Measurements from ENCODE around the gene TFDP3. TPM values are rescaled to one million over a fixed set of nuclear protein-coding genes. Genes with fewer than 3 reads are reported as not detected.

Gene TFDP3
- total RNA-seq, 1 donor from 2014 or later, result not detected

DNA sequence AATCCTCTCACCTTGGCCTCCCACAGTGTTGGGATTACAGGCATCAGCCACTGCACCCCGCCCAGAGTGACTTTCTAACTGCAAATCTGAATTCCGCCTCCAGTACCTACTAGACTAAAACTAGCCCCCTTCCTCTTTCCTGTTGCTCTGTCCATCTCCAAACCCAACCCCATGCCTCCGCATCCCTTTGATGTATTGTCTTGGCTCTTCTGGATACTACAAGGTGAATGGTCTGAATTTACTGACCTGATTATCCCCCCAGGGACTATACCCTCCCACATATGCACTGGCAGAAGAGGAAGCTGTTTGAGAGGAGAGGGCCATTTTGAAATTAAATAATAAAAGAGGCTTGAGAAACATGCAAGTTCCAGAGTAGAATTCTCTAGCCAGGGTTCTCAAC lies 17.7 kb upstream of the TFDP3 start:
- Mint-ChIP-seq H3K27ac (no peak overlapping the region), H3K36me3 (no peaks in the 10 kb centered on the region), H3K27me3 (no peaks in the 10 kb centered on the region), H3K4me3 (no peak overlapping the region), H3K4me1 (ENCODE audit: unreplicated experiment) (peaks cover 13% of the 10 kb centered on the region), H3K9me3 (peaks cover 7% of the 10 kb centered on the region)
- TF ChIP-seq, protein P1, sequence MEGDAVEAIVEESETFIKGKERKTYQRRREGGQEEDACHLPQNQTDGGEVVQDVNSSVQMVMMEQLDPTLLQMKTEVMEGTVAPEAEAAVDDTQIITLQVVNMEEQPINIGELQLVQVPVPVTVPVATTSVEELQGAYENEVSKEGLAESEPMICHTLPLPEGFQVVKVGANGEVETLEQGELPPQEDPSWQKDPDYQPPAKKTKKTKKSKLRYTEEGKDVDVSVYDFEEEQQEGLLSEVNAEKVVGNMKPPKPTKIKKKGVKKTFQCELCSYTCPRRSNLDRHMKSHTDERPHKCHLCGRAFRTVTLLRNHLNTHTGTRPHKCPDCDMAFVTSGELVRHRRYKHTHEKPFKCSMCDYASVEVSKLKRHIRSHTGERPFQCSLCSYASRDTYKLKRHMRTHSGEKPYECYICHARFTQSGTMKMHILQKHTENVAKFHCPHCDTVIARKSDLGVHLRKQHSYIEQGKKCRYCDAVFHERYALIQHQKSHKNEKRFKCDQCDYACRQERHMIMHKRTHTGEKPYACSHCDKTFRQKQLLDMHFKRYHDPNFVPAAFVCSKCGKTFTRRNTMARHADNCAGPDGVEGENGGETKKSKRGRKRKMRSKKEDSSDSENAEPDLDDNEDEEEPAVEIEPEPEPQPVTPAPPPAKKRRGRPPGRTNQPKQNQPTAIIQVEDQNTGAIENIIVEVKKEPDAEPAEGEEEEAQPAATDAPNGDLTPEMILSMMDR (conservative IDR thresholded peaks at IDR 0.05), result no peak
- DNase-seq (ENCODE audit: extremely low spot score, unreplicated experiment), result no peak

DNA sequence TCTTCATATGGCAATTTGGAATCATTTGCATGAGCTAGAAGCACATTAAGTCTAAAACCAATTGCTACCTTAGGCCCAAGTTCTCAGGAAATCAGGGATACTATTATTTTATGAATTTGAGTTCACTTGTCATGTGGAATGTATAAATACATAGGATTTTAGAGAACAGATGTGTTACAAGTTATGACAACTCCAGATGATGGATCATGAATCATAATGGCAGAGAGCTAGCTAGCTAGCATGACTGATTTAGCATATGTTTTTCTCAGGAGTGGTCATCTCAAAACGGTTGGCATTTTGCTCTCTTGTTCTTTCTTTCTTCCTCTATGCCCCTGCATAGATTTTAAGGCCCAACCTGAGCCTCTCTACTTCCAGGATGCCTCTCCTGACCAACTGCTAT lies 14.2 kb upstream of the TFDP3 start:
- H3K4me1 Mint-ChIP-seq (ENCODE audit: unreplicated experiment), result peaks cover 7% of the 10 kb centered on the region
- H3K27me3 Mint-ChIP-seq, result no peaks in the 10 kb centered on the region
- H3K9me3 Mint-ChIP-seq, result no peaks in the 10 kb centered on the region
- H3K4me3 Mint-ChIP-seq, result no peak overlapping the region
- TF ChIP-seq, protein P1 (conservative IDR thresholded peaks at IDR 0.05), result no peak
- H3K27ac Mint-ChIP-seq, result no peak overlapping the region
- DNase-seq (ENCODE audit: extremely low spot score, unreplicated experiment), result no peak
- no peaks in the 10 kb centered on the region for H3K36me3 Mint-ChIP-seq

DNA sequence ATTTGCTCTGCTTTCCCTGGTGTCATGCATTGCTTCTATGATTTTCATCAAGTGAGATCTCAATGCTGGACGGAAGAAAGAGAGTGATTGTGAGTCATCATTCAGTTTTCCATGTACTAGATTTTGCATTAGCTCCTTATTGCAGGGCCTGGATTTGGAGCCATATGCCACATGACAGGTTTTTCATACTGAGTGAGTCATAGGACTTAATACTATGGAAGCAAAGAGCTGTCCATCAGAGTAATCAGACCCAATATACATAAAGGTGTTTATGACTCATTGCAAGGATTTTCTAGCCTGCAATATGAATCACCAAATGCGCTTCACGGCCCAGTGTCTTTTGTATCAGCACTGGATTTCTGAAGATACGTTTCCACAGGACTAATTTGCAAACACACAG lies 11.2 kb upstream of the TFDP3 start:
- H3K36me3 Mint-ChIP-seq, result no peaks in the 10 kb centered on the region
- no peaks in the 10 kb centered on the region for H3K27me3 Mint-ChIP-seq

DNA sequence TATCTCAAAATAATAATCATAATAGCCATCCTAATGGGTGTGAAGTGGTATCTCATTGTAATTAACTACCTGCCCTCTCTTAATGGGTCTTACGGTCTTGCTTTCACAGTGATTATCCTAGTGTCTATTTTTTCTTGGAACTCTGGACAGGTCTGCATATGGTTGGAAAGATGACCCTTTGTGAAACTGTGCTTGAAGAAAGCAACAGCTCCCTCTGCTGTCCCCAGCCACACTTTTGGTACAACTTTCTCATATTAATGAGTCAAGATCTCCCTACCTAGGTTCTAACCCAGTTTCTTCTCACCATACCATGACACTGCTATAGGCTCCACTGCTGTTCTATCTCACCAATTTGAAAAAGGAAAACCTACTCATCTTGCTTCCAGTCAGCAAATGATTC lies 2.4 kb downstream of the TFDP3 start:
- no peak overlapping the region for H3K27ac Mint-ChIP-seq
- TF ChIP-seq, protein P1 (conservative IDR thresholded peaks at IDR 0.05), result peak; percentile 68
- H3K36me3 Mint-ChIP-seq, result no peaks in the 10 kb centered on the region
- DNase-seq (ENCODE audit: extremely low spot score, unreplicated experiment), result no peak
- H3K9me3 Mint-ChIP-seq, result no peaks in the 10 kb centered on the region
- H3K27me3 Mint-ChIP-seq, result no peaks in the 10 kb centered on the region
- no peak overlapping the region for H3K4me3 Mint-ChIP-seq
- H3K4me1 Mint-ChIP-seq (ENCODE audit: unreplicated experiment), result peaks cover 16% of the 10 kb centered on the region

More for the DNA sequence above, 11.2 kb upstream of the TFDP3 start:
- Mint-ChIP-seq H3K4me3 (no peak overlapping the region), H3K9me3 (no peaks in the 10 kb centered on the region), H3K27ac (no peak overlapping the region), H3K4me1 (ENCODE audit: unreplicated experiment) (peaks cover 3% of the 10 kb centered on the region)
- TF ChIP-seq, protein P1 (conservative IDR thresholded peaks at IDR 0.05), result no peak
- no peak for DNase-seq (ENCODE audit: extremely low spot score, unreplicated experiment)

DNA sequence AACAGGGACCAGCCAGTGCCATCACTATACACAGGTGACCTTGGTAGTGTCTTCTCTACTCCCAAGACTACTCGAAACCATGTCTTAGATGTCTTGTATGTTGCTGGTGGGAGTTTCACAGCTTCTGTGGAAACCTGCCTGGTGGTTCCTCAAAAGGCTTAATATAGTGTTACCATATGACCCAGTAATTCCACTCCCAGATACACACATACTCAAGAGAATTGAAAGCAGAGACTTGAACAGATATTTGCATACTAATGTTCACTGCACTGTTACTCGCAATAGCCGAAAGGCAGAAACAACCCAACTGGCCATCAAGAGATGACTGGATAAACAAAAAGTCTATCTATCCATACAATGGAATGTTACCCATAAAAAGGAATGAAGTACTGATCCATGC lies 3.1 kb downstream of the TFDP3 start:
- Mint-ChIP-seq H3K4me1 (ENCODE audit: unreplicated experiment) (peaks cover 16% of the 10 kb centered on the region), H3K36me3 (no peaks in the 10 kb centered on the region), H3K4me3 (no peak overlapping the region), H3K9me3 (no peaks in the 10 kb centered on the region), H3K27ac (no peak overlapping the region), H3K27me3 (no peaks in the 10 kb centered on the region)
- no peak for DNase-seq (ENCODE audit: extremely low spot score, unreplicated experiment)
- TF ChIP-seq, protein P1 (conservative IDR thresholded peaks at IDR 0.05), result no peak

DNA sequence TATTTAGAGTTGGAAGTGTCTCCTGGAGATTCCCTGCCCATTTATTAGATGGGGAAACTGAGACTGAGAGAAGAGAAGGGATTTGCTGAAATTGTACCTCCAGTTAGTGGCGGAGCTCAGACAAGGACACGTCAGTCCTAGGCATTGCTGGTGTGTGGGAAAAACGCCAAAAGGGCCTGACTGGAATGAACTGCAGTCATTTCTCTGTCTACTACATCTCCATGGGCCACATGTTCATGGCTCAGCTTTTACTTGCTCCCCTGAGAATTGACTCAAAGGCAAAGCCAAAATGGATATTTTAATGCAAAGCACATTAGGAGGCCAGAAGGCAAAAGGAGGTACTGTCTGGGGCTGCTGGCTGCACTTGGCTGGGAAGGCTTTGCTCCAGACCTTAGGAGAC lies 3.9 kb downstream of the TFDP3 start:
- DNase-seq (ENCODE audit: extremely low spot score, unreplicated experiment), result no peak
- Mint-ChIP-seq H3K4me3 (no peak overlapping the region), H3K27me3 (no peaks in the 10 kb centered on the region), H3K36me3 (no peaks in the 10 kb centered on the region), H3K4me1 (ENCODE audit: unreplicated experiment) (peaks cover 16% of the 10 kb centered on the region), H3K27ac (no peak overlapping the region), H3K9me3 (no peaks in the 10 kb centered on the region)
- TF ChIP-seq, protein P1 (conservative IDR thresholded peaks at IDR 0.05), result no peak
